GM23338 (cell line): ENCODE results near the gene ATP10B. TPM values are rescaled to one million over a fixed set of nuclear protein-coding genes. Genes with fewer than 3 reads are reported as not detected.

Experiments
- ATAC-seq: fragments of 200-7000 bp; cut with Tn5 transposase; 3 replicates; pipeline ENCODE4 v1.9.1; 2020
- DNase-seq: peaks from one replicate; pipeline ENCODE4 v3.0.0-alpha.2; 2015; ENCODE audit warnings: low spot score
- H2AFZ ChIP-seq: fragments of 200-600 bp; sonication (generic); 2 replicates; pipeline ENCODE4 v1.8.0; 2016; ENCODE audit warnings: antibody characterized with exemption, mild to moderate bottlenecking, moderate library complexity
- H3F3A ChIP-seq: fragments of 200-600 bp; sonication (generic); replicated peaks from 2 replicates; pipeline ENCODE4 v1.8.0; 2017; ENCODE audit warnings: antibody characterized with exemption, mixed run types, low read depth
- H3K27ac ChIP-seq: fragments of 200-600 bp; sonication (generic); 2 replicates; pipeline ENCODE4 v1.6.1; 2016; ENCODE audit warnings: low read depth
- H3K27me3 ChIP-seq: fragments of 200-600 bp; sonication (generic); 2 replicates; pipeline ENCODE4 v1.8.0; 2016; ENCODE audit warnings: mild to moderate bottlenecking, mixed run types, moderate library complexity; ENCODE audit not compliant: insufficient read depth
- H3K36me3 ChIP-seq: fragments of 200-600 bp; sonication (generic); 2 replicates; pipeline ENCODE4 v1.8.0; 2016; ENCODE audit warnings: mild to moderate bottlenecking; ENCODE audit not compliant: insufficient read depth
- H3K4me1 ChIP-seq: fragments of 200-600 bp; sonication (generic); 2 replicates; pipeline ENCODE4 v1.8.0; 2016; ENCODE audit warnings: mild to moderate bottlenecking, moderate library complexity; ENCODE audit not compliant: insufficient read depth
- H3K4me2 ChIP-seq: fragments of 200-600 bp; sonication (generic); 2 replicates; pipeline ENCODE4 v1.7.1; 2017; ENCODE audit warnings: mixed run types
- H3K4me3 ChIP-seq: fragments of 200-600 bp; sonication (generic); 2 replicates; pipeline ENCODE4 v1.6.1; 2016; ENCODE audit warnings: mixed run types
- H3K79me2 ChIP-seq: fragments of 200-600 bp; sonication (generic); replicated peaks from 2 replicates; pipeline ENCODE4 v1.8.0; 2017; ENCODE audit warnings: mild to moderate bottlenecking; ENCODE audit not compliant: insufficient read depth
- H3K9me2 ChIP-seq: fragments of 200-600 bp; sonication (generic); 2 replicates; pipeline ENCODE4 v1.8.0; 2017; ENCODE audit not compliant: insufficient read depth
- H4K20me1 ChIP-seq: fragments of 200-600 bp; sonication (generic); replicated peaks from 2 replicates; pipeline ENCODE4 v1.8.0; 2017; ENCODE audit warnings: mild to moderate bottlenecking; ENCODE audit not compliant: insufficient read depth
- H3K27ac Mint-ChIP-seq: 2 replicates; pipeline ENCODE4 v1.8.0; 2020; ENCODE audit warnings: inconsistent platforms, mild to moderate bottlenecking, moderate library complexity, mixed read lengths
- H3K27me3 Mint-ChIP-seq: 3 replicates; pipeline ENCODE4 v1.8.0; 2022; ENCODE audit warnings: low read depth, mild to moderate bottlenecking, moderate library complexity, mixed read lengths, inconsistent platforms; ENCODE audit not compliant: insufficient read depth, poor library complexity
- H3K36me3 Mint-ChIP-seq: 3 replicates; pipeline ENCODE4 v1.8.0; 2021; ENCODE audit warnings: low read depth, mild to moderate bottlenecking, inconsistent platforms, moderate library complexity, mixed read lengths
- H3K4me1 Mint-ChIP-seq: 3 replicates; pipeline ENCODE4 v1.8.0; 2020; ENCODE audit warnings: mild to moderate bottlenecking, inconsistent platforms, mixed read lengths
- H3K4me3 Mint-ChIP-seq: 3 replicates; pipeline ENCODE4 v1.8.0; 2021; ENCODE audit warnings: moderate library complexity, mild to moderate bottlenecking, inconsistent platforms, mixed read lengths
- H3K9me3 Mint-ChIP-seq: 3 replicates; pipeline ENCODE4 v1.8.0; 2020; ENCODE audit warnings: moderate library complexity, mild to moderate bottlenecking, inconsistent platforms, mixed read lengths
- CREB1 ChIP-seq: fragments of 250-450 bp; sonication (Bioruptor Pico); IDR thresholded peaks from 2 replicates; pipeline ENCODE4 v1.5.0; 2020; ENCODE audit warnings: low read depth, mild to moderate bottlenecking, moderate library complexity
- CTCF ChIP-seq, 2 experiments: fragments of 200-600 bp in 1 of 2; sonication (generic) in 1 of 2; conservative IDR thresholded peaks; 2 replicates each; pipeline versions ENCODE4 v1.5.1 to v1.6.1; 2016 to 2017; ENCODE audit warnings: antibody characterized with exemption in 2 of 2, low read depth in 2 of 2, mild to moderate bottlenecking in 2 of 2, moderate library complexity in 1 of 2
- EZH2 ChIP-seq: fragments of 200-600 bp; sonication (generic); IDR thresholded peaks from one replicate; pipeline ENCODE4 v1.8.0; 2017; ENCODE audit warnings: antibody characterized with exemption, mild to moderate bottlenecking, low read depth; ENCODE audit not compliant: unreplicated experiment
- POLR2AphosphoS5 ChIP-seq: IDR thresholded peaks from 2 replicates; pipeline ENCODE4 v1.6.1; 2016; ENCODE audit warnings: antibody characterized with exemption, low read depth
- REST ChIP-seq: IDR thresholded peaks from one replicate; pipeline ENCODE4 v1.6.1; 2018; ENCODE audit warnings: antibody characterized with exemption; ENCODE audit not compliant: unreplicated experiment
- STAT1 ChIP-seq: IDR thresholded peaks from one replicate; pipeline ENCODE4 v1.6.1; 2016; ENCODE audit warnings: antibody characterized with exemption; ENCODE audit not compliant: unreplicated experiment
- ZNF114 ChIP-seq: fragments of 250-450 bp; sonication (Bioruptor Pico); IDR thresholded peaks from 2 replicates; pipeline ENCODE4 v1.5.0; 2020; ENCODE audit warnings: mild to moderate bottlenecking, moderate library complexity
- ZNF331 ChIP-seq: fragments of 250-450 bp; sonication (Bioruptor Pico); IDR thresholded peaks from 2 replicates; pipeline ENCODE4 v1.5.0; 2020; ENCODE audit warnings: low read depth, mild to moderate bottlenecking, moderate library complexity
- ZNF462 ChIP-seq: fragments of 250-450 bp; sonication (Bioruptor Pico); IDR thresholded peaks from 2 replicates; pipeline ENCODE4 v1.5.0; 2020; ENCODE audit warnings: mild to moderate bottlenecking, moderate library complexity
- polyA plus RNA-seq: library from polyadenylated mRNA; unstranded; fragments of >200 nt; fragmentation: Nextera tagmentation; extraction: Ambion mirVana; gene quantifications from 2 replicates; pipeline ENCODE4 v1.2.1, GENCODE V29; 2016
- total RNA-seq: library from RNA; depleted of rRNA; stranded (reverse); fragments of >200 nt; shearing (Covaris generic); gene quantifications from 2 replicates; pipeline ENCODE4 v1.2.3, GENCODE V29; 2014

The ATP10B gene
- total and polyA plus RNA-seq, 2 experiments from 2014 or later = 0.11 to 0.14 TPM

GRCh38 chr5:160837749-160838593 is 14.0 kb downstream of the ATP10B start:
- Histone ChIP-seq H3K4me2 (no peak overlapping the region), H3K27me3 (no peaks in the 10 kb centered on the region), H4K20me1 (no peaks in the 10 kb centered on the region), H3K4me3 (no peak overlapping the region), H3K79me2 (no peaks in the 10 kb centered on the region), H3K4me1 (no peaks in the 10 kb centered on the region), H3K27ac (no peak overlapping the region), H3K36me3 (no peaks in the 10 kb centered on the region), H2AFZ (no peak overlapping the region), H3K9me2 (0 out of 2 replicates have a peak, but pooled peaks cover 4% of the 10 kb centered on the region), H3F3A (no peaks in the 10 kb centered on the region)
- Mint-ChIP-seq H3K27ac (no peak overlapping the region), H3K27me3 (no peaks in the 10 kb centered on the region), H3K4me3 (no peak overlapping the region), H3K9me3 (peaks cover 5% of the 10 kb centered on the region; the same call in 1 of the 3 replicates), H3K4me1 (no peaks in the 10 kb centered on the region), H3K36me3 (no peaks in the 10 kb centered on the region)
- ATAC-seq (no peak), DNase-seq (no peak)
- TF ChIP-seq CREB1 (CRISPR knock-in tag) (no peak), POLR2AphosphoS5 (no peak), STAT1 (no peak), ZNF331 (no peak), ZNF114 (CRISPR knock-in tag) (no peak), EZH2 (no peak), ZNF462 (no peak), CTCF (conservative IDR thresholded peaks at IDR 0.05; ENCODE audit: low read depth in 2 of 2) (no peak), REST (no peak)
